AG04450 (cell line): ENCODE data around the gene STK11IP. TPM values are rescaled to one million over a fixed set of nuclear protein-coding genes. Genes with fewer than 3 reads are reported as not detected.
"Not testable (repeated sequence)": the region's sequence is repeated elsewhere in the genome, so short reads cannot be mapped to it uniquely, and the experiment has no call there.

Experiments
- CTCF ChIA-PET: fragments of 300-600, 350-600 bp; formaldehyde crosslinking; extraction: SDS; loops from one replicate; lab custom pipeline; 2022; ENCODE audit warnings: antibody characterized with exemption, inconsistent platforms; lab: Charles Lee
- POLR2A ChIA-PET: fragments of 350-600 bp; formaldehyde crosslinking; extraction: SDS; loops from one replicate; lab custom pipeline; 2021; ENCODE audit warnings: antibody characterized with exemption, inconsistent platforms; lab: Yijun Ruan, JAX
- DNase-seq: peaks from one replicate; pipeline ENCODE4 v3.0.0-alpha.2; 2011; ENCODE audit warnings: low read depth, low spot score
- H3K27ac ChIP-seq: one replicate; pipeline ENCODE4 v1.5.1; 2012; ENCODE audit warnings: low read depth, low read length, control low read depth
- H3K27me3 ChIP-seq: one replicate; pipeline ENCODE4 v1.6.0; 2012; ENCODE audit warnings: low read length; ENCODE audit not compliant: control insufficient read depth, insufficient read depth
- H3K4me3 ChIP-seq: 2 replicates; pipeline ENCODE4 v1.5.1; 2011; ENCODE audit warnings: mild to moderate bottlenecking, low read depth, low read length, control low read depth
- H3K9me3 ChIP-seq: 2 replicates; pipeline ENCODE4 v1.5.1; 2012; ENCODE audit warnings: low read length; ENCODE audit not compliant: control insufficient read depth, insufficient read depth
- polyA plus RNA-seq: library from polyadenylated mRNA; depleted of rRNA; stranded (reverse); fragments of >200 nt; gene quantifications from 2 replicates; pipeline ENCODE4 v1.2.3, GENCODE V29; 2011
- TF ChIP-seq, protein P1 (sequence below): IDR thresholded peaks from 2 replicates; pipeline ENCODE4 v1.5.1; 2011; ENCODE audit warnings: low read depth, low read length, control low read depth, inconsistent platforms

STK11IP gene
- polyA plus RNA-seq, 1 experiment: 7.7 TPM

DNA sequence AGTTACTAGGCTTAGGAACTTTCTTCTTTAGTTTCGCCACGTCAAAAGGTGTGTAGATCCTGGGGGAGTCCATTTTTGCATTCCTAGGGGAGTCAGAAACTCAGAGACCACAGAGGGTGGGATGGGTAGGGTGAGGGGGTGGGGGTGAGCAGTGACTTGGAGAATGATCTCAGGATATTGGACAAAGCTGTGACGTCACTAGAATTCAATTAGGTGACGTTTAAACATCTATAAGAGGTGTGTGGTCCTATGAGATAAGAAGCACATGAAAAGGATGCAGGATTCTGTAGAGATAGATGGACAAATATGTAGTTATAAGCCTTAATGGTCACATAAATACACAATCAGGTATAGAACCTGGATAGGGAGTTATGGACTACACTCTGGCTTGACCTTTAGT is 51.3 kb downstream of the STK11IP start:
- ChIA-PET POLR2A (no interaction called here), CTCF (no interaction called here)
- Histone ChIP-seq H3K27me3 (peaks cover 13% of the 10 kb centered on the region), H3K9me3 (no peaks in the 10 kb centered on the region), H3K27ac (no peak overlapping the region), H3K4me3 (no peak overlapping the region)
- no peak for DNase-seq
- TF ChIP-seq, protein P1, sequence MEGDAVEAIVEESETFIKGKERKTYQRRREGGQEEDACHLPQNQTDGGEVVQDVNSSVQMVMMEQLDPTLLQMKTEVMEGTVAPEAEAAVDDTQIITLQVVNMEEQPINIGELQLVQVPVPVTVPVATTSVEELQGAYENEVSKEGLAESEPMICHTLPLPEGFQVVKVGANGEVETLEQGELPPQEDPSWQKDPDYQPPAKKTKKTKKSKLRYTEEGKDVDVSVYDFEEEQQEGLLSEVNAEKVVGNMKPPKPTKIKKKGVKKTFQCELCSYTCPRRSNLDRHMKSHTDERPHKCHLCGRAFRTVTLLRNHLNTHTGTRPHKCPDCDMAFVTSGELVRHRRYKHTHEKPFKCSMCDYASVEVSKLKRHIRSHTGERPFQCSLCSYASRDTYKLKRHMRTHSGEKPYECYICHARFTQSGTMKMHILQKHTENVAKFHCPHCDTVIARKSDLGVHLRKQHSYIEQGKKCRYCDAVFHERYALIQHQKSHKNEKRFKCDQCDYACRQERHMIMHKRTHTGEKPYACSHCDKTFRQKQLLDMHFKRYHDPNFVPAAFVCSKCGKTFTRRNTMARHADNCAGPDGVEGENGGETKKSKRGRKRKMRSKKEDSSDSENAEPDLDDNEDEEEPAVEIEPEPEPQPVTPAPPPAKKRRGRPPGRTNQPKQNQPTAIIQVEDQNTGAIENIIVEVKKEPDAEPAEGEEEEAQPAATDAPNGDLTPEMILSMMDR: no peak

DNA sequence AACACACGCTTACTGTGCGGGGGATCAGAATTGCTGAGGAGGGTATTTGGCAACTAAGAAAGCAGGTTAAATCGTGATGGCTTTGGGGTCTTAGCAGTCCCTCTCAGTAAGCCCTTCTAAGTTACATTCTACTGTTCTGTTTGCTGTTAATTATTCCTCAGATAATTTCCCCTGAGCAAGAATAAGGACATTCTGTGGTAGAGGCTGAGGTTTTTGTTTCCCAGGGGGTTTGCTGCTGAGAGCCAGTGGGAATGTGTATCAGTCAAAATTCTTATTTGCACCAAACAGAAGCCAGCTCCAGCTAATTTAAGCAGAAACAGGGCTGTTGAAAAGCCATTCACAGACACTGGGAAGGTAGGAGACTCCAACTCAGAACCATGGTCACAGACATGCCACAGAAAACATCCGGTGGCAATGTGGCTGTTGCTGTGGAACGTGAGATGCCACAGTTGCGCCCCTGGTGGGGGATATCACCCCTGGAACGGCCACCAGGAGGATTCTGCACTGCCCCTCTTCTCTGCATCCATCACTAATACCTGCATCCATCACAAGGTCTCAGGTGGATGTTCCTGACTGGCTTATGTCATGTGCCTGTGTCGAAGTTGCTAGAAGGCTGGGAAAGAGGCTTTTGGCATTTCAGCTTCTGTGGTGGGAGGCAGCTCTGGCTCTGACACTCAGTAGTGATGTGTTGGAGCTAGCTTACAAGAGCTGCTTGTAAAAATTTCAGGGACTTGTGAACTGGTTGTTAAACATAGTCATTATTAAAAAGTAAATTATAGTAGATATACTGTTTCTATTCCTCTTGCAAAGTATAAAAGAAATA is 53.0 kb downstream of the STK11IP start:
- ChIA-PET POLR2A (no interaction called here), CTCF (interaction anchor here (0.6 to 1.4 kb wide), 2 partner anchors 8 to 56 kb away, joined by 5 read pairs; no protein-coding TSS in a partner anchor)
- no peak overlapping the region for H3K4me3 ChIP-seq
- peaks cover 13% of the 10 kb centered on the region for H3K27me3 ChIP-seq
- no peak for DNase-seq
- H3K9me3 ChIP-seq: no peaks in the 10 kb centered on the region
- H3K27ac ChIP-seq: no peak overlapping the region
- TF ChIP-seq, protein P1: no peak

DNA sequence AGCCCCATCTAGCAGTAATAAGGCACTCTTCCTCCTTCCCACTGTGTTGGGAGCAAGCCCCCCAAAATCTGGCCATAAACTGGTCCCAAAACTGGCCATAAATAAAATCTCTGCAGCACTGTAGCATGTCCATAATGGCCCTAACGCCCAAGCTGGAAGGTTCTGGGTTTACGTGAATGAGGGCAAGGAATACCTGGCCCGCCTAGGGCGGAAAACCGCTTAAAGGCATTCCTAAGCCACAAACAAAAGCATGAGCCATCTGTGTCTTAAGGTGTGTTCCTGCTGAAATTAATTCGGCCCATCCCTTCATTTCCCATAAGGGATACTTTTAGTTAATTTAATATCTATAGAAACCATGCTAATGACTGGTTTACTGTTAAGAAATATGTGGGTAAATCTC is 54.0 kb downstream of the STK11IP start:
- H3K27ac ChIP-seq, POLR2A ChIA-PET, DNase-seq, H3K9me3 ChIP-seq, H3K4me3 ChIP-seq: not testable (repeated sequence)
- CTCF ChIA-PET: interaction anchor here (1.4 to 1.5 kb wide), 2 partner anchors 9 to 111 kb away, joined by 5 read pairs; no protein-coding TSS in a partner anchor
- H3K27me3 ChIP-seq: peaks cover 13% of the 10 kb centered on the region

DNA sequence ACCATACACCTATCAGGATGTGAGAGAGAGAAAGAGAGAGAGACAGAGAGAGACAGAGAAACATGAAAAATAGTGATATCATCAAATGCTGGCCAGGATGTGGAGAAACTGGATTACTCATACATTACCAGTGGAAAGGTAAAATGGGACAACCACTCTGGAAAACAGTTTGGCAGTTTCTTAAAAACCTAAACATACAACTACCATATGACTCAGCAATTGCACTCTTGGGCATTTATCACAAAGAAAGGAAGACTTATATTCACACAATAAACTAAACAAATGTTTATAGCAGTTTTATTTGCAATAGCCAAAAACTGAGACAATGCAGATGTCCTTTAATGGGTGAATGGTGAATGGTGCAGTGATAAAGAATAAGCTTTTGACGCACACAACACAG is 58.9 kb downstream of the STK11IP start:
- Histone ChIP-seq H3K4me3 (no peak overlapping the region), H3K9me3 (peaks cover 4% of the 10 kb centered on the region; the same call in 1 of the 2 replicates), H3K27me3 (peaks cover 2% of the 10 kb centered on the region), H3K27ac (no peak overlapping the region)
- CTCF ChIA-PET: no interaction called here
- POLR2A ChIA-PET: no interaction called here
- TF ChIP-seq, protein P1: no peak
- no peak for DNase-seq

DNA sequence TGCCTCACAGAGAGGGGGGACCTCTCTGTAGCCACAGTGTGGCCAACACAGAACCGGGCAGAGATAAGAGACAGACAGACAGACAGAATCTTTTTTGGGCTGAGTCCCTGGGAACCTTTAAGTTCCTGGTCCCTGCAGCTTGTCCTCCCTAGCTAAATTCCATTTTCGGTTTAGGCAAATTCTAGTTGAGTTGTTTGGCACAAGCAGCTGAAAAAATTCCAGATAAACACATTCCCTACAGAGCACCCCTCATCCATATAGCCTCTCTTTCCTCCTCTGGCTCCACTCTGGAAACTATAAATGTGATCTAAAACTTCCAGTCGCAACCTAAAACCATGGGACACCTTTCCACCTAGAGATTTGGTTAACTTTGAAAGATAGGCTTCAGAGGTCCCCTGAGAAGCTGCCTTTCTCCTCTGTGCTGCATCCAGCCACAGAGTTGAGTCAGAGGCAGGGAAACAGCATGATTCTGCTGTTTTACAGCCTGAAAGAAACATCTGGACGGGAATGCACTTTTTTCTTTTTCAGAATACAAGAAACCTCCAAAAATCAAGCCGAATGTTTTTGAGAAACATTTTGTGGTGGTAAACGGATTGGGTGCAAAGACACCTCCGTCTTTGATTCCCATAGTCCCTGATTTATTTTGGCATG is 60.7 kb downstream of the STK11IP start:
- TF ChIP-seq, protein P1: no peak
- Histone ChIP-seq H3K27ac (no peak overlapping the region), H3K27me3 (peaks cover under 1% of the 10 kb centered on the region), H3K4me3 (no peak overlapping the region), H3K9me3 (peaks cover 4% of the 10 kb centered on the region)
- ChIA-PET CTCF (interaction anchor here (1.3 to 2.0 kb wide), 3 partner anchors 16 to 99 kb away, joined by 3 to 9 read pairs (median 7); no protein-coding TSS in a partner anchor), POLR2A (interaction anchor here (0.7 kb wide), 1 partner anchor 360 kb away, joined by 3 read pairs; no protein-coding TSS in a partner anchor)
- no peak for DNase-seq
